ENCODE data around the gene EIF4E3.

- TF ChIP-seq POLR2A (IDR thresholded peaks at IDR 0.05; ENCODE audit: low read length) (no peak), GATA1 (IDR thresholded peaks at IDR 0.05; ENCODE audit: low read depth, low read length) (no peak)
Observed at GRCh38 chr3:71692139-71692538, 33.1 kb downstream of the EIF4E3 start.

Measured in erythroblast (primary cell).